ENCODE results near the gene MAPT. TPM values are rescaled to one million over a fixed set of nuclear protein-coding genes. Genes with fewer than 3 reads are reported as not detected.

The MAPT gene
- total and polyA plus RNA-seq, 2 of the 13 experiments (the other 11 are each of a cell fraction or from before 2014, with no cell fraction given): 2.1 to 2.8 TPM

GRCh38 chr17:45857977-45858708 is 36.2 kb upstream of the MAPT start (continued):
- 0 out of 2 replicates have a peak, but pooled peaks have one; percentile 21 for TF ChIP-seq TERF1 (CRISPR knock-in tag; IDR thresholded peaks at IDR 0.05)
- TF ChIP-seq RFX5 (IDR thresholded peaks at IDR 0.05; ENCODE audit: low read depth, low read length): no peak
- no peak for TF ChIP-seq ATF7 (IDR thresholded peaks at IDR 0.05)
- no peak for TF ChIP-seq ATF7 (CRISPR knock-in tag; IDR thresholded peaks at IDR 0.05)
- TF ChIP-seq KDM4B (CRISPR knock-in tag; IDR thresholded peaks at IDR 0.05): peak; percentile 30; the same call in 1 of the 2 replicates
- peak; percentile 85; the same call in 1 of the 2 replicates for TF ChIP-seq ZNF75D (CRISPR knock-in tag; IDR thresholded peaks at IDR 0.05; ENCODE audit: borderline replicate concordance)
- no peak for TF ChIP-seq MAFF (IDR thresholded peaks at IDR 0.05; ENCODE audit: low read depth, low read length)
- peak; percentile 64 for TF ChIP-seq CREB1 (IDR thresholded peaks at IDR 0.05)
- no peak for TF ChIP-seq CREB1 (CRISPR knock-in tag; IDR thresholded peaks at IDR 0.05)
- TF ChIP-seq ZNF660 (CRISPR knock-in tag; IDR thresholded peaks at IDR 0.05; ENCODE audit: borderline replicate concordance, low read depth): no peak
- TF ChIP-seq PATZ1 (CRISPR knock-in tag; IDR thresholded peaks at IDR 0.05): peak; percentile 54
- TF ChIP-seq HINFP (CRISPR knock-in tag; IDR thresholded peaks at IDR 0.05; ENCODE audit: low read depth): peak; percentile 50; the same call in 1 of the 2 replicates
- TF ChIP-seq TARDBP (CRISPR knock-in tag; IDR thresholded peaks at IDR 0.05): no peak
- peak; percentile 58; the same call in 1 of the 2 replicates for TF ChIP-seq BCL6 (CRISPR knock-in tag; IDR thresholded peaks at IDR 0.05)
- 0 out of 2 replicates have a peak, but pooled peaks have one; percentile 35 for TF ChIP-seq HOMEZ (CRISPR knock-in tag; IDR thresholded peaks at IDR 0.05; ENCODE audit: low read depth)
- TF ChIP-seq EHMT2 (IDR thresholded peaks at IDR 0.05; ENCODE audit: borderline replicate concordance, low read depth, low read length): peak; percentile 94
- peak; percentile 80 for TF ChIP-seq HDAC2 (CRISPR knock-in tag; IDR thresholded peaks at IDR 0.05)
- 0 out of 2 replicates have a peak, but pooled peaks have one; percentile 69 for TF ChIP-seq SNAPC5 (CRISPR knock-in tag; IDR thresholded peaks at IDR 0.05; ENCODE audit: borderline replicate concordance)
- TF ChIP-seq ZFP1 (CRISPR knock-in tag; IDR thresholded peaks at IDR 0.05): peak; percentile 45; the same call in 1 of the 2 replicates
- TF ChIP-seq STAT5B (CRISPR knock-in tag; IDR thresholded peaks at IDR 0.05): peak; percentile 92; the same call in 1 of the 2 replicates
- no peak for TF ChIP-seq ZNF691 (CRISPR knock-in tag; IDR thresholded peaks at IDR 0.05; ENCODE audit: borderline replicate concordance, low read depth)
- peak; percentile 92; the same call in 1 of the 2 replicates for TF ChIP-seq KLF11 (CRISPR knock-in tag; IDR thresholded peaks at IDR 0.05)
- TF ChIP-seq ZNF607 (CRISPR knock-in tag; IDR thresholded peaks at IDR 0.05; ENCODE audit: borderline replicate concordance): peak; percentile 86; the same call in 1 of the 2 replicates

All from HepG2 (cell line).